ENCODE data around the gene MRPS22. TPM values are rescaled to one million over a fixed set of nuclear protein-coding genes. Genes with fewer than 3 reads are reported as not detected.
A peak's percentile ranks its signal among the peaks of the same experiment; 100 is the strongest.
"Not testable (repeated sequence)": the region's sequence is repeated elsewhere in the genome, so short reads cannot be mapped to it uniquely, and the experiment has no call there.

Gene MRPS22
- total RNA-seq, 1 donor from 2014 or later: 43.0 TPM

GRCh38 chr3:139389552-139390368 lies 45.9 kb downstream of the MRPS22 start, which contains the start of gene COPB2:
TSS of gene COPB2 (minus strand) at chr3:139389647. CDS start at chr3:139389550, 97 bp downstream.
- DNase-seq (ENCODE audit: extremely low spot score, unreplicated experiment): peak; percentile 99
- Mint-ChIP-seq H3K27me3 (no peaks in the 10 kb centered on the region), H3K9me3 (no peaks in the 10 kb centered on the region), H3K36me3 (peaks cover 18% of the 10 kb centered on the region), H3K27ac (peak within 1 kb of the TSS; percentile 100), H3K4me3 (peak within 1 kb of the TSS; percentile 100), H3K4me1 (ENCODE audit: unreplicated experiment) (peaks cover 45% of the 10 kb centered on the region)
- TF ChIP-seq, protein P1, sequence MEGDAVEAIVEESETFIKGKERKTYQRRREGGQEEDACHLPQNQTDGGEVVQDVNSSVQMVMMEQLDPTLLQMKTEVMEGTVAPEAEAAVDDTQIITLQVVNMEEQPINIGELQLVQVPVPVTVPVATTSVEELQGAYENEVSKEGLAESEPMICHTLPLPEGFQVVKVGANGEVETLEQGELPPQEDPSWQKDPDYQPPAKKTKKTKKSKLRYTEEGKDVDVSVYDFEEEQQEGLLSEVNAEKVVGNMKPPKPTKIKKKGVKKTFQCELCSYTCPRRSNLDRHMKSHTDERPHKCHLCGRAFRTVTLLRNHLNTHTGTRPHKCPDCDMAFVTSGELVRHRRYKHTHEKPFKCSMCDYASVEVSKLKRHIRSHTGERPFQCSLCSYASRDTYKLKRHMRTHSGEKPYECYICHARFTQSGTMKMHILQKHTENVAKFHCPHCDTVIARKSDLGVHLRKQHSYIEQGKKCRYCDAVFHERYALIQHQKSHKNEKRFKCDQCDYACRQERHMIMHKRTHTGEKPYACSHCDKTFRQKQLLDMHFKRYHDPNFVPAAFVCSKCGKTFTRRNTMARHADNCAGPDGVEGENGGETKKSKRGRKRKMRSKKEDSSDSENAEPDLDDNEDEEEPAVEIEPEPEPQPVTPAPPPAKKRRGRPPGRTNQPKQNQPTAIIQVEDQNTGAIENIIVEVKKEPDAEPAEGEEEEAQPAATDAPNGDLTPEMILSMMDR (conservative IDR thresholded peaks at IDR 0.05): no peak

GRCh38 chr3:139394116-139394515 lies 50.3 kb downstream of the MRPS22 start:
- TF ChIP-seq, protein P1 (conservative IDR thresholded peaks at IDR 0.05): no peak
- DNase-seq (ENCODE audit: extremely low spot score, unreplicated experiment): no peak
- Mint-ChIP-seq H3K4me3 (no peak overlapping the region), H3K36me3 (peaks cover 15% of the 10 kb centered on the region), H3K27ac (no peak overlapping the region), H3K4me1 (ENCODE audit: unreplicated experiment) (peaks cover 32% of the 10 kb centered on the region), H3K27me3 (no peaks in the 10 kb centered on the region), H3K9me3 (no peaks in the 10 kb centered on the region)

GRCh38 chr3:139396707-139397106 lies 52.9 kb downstream of the MRPS22 start:
- H3K4me1 Mint-ChIP-seq (ENCODE audit: unreplicated experiment): peaks cover 15% of the 10 kb centered on the region
- DNase-seq (ENCODE audit: extremely low spot score, unreplicated experiment): no peak
- peaks cover 24% of the 10 kb centered on the region for H3K36me3 Mint-ChIP-seq
- peaks cover 5% of the 10 kb centered on the region for H3K9me3 Mint-ChIP-seq
- no peaks in the 10 kb centered on the region for H3K27me3 Mint-ChIP-seq
- H3K4me3 Mint-ChIP-seq: no peak overlapping the region
- TF ChIP-seq, protein P1 (conservative IDR thresholded peaks at IDR 0.05): no peak
- no peak overlapping the region for H3K27ac Mint-ChIP-seq

GRCh38 chr3:139401155-139401554 lies 57.3 kb downstream of the MRPS22 start:
- peaks cover 36% of the 10 kb centered on the region for H3K36me3 Mint-ChIP-seq
- H3K27ac Mint-ChIP-seq; H3K27me3 Mint-ChIP-seq; DNase-seq (ENCODE audit: extremely low spot score, unreplicated experiment); H3K4me3 Mint-ChIP-seq; H3K9me3 Mint-ChIP-seq; H3K4me1 Mint-ChIP-seq (ENCODE audit: unreplicated experiment): not testable (repeated sequence)

Other genes starting within 250 kb of the MRPS22 start
- gene COPB2, start 45.6 kb downstream of the MRPS22 start, total RNA-seq (ENCODE audit: low replicate concordance): 140 and 164 TPM in 2 replicates
- gene RBP2, start 132.5 kb downstream of the MRPS22 start, total RNA-seq (ENCODE audit: low replicate concordance): 25.3 and 95.9 TPM in 2 replicates
- gene RBP1, start 195.7 kb downstream of the MRPS22 start, total RNA-seq (ENCODE audit: low replicate concordance): 139 and 307 TPM in 2 replicates